Hematopoietic multipotent progenitor cell treated with erythropoietin and hydrocortisone succinate and interleukin-3 and kit ligand, for 15 days (in vitro differentiated cells): ENCODE results near the gene PAFAH1B1.
"Not testable (repeated sequence)": the region's sequence is repeated elsewhere in the genome, so short reads cannot be mapped to it uniquely, and the experiment has no call there.

Source experiments
- DNase-seq: peaks from one replicate; pipeline ENCODE4 v3.0.0-alpha.2; 2015; ENCODE audit warnings: low spot score

Gene PAFAH1B1

DNA sequence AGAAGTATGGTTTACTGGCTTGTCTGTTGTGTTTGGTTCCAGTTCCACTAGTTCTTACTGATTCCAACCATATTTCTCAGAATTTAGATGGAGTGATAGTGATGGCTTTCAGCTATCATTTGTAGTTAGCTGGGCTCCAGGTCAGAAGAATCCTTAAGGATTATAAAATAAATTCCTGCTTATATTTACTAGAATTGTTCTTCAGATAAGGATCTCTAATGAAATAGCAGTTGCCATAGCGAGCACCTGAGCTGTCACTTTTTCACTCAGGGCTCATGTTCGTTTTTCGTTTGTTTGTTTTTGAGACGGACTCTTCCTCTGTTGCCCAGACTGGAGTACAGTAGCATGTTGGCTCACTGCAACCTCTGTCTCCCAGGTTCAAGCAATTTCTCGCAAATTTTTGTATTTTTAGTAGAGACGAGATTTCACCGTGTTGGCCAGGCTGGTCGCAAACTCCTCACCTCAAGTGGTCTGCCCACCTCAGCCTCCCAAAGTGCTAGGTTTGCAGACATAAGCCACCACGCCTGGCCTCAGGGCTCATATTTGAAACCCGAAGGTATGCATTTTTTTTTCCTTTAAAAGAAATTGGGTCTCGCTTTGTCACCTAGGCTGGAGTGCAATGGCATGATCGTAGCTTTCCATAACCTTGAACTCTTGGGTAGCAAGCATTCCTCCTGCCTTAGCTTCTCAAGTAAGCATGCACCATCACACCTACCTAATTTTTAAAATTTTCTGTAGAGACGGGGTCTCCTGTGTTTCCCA is 42.9 kb downstream of the PAFAH1B1 start:
- DNase-seq: no peak

- no peak for DNase-seq
Observed at GRCh38 chr17:2637422-2637821, 44.0 kb downstream of the PAFAH1B1 start.

DNA sequence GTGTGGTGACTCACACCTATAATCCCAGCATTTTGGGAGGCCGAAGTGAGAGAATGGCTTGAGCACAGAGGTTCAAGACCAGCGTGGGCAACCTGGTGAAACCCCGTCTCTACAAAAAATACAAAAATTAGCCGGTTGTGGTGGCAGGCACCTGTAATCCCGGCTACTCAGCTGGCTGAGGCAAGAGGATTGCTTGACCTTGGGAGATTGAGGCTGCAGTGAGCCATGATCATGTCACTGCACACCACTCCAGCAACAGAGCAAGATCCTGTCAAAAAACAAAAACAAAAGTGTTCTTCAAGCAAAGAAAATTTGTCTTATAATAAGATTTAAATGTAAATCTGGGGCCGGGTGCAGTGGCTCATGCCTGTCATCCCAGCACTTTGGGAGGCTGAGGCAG is 51.5 kb downstream of the PAFAH1B1 start:
- no peak for DNase-seq

GRCh38 chr17:2647957-2648356 is 54.5 kb downstream of the PAFAH1B1 start:
- no peak for DNase-seq

DNA sequence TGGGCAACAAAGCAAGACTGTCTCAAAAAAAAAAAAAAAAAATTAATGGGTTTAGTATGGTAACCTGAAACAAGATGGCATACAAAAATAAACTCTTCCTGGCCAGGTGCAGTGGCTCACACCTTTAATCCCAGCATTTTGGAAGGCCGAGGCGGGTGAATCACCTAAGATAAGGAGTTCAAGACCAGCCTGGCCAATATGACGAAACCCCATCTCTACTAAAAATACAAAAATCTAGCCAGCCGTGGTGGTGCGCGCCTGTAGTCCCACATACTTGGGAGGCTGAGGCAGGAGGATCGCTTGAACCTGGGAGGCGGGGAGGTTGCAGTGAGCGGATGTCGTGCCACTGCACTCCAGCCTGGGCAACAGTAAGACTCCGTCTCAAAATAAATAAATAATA is 55.7 kb downstream of the PAFAH1B1 start:
- DNase-seq: no peak

DNA sequence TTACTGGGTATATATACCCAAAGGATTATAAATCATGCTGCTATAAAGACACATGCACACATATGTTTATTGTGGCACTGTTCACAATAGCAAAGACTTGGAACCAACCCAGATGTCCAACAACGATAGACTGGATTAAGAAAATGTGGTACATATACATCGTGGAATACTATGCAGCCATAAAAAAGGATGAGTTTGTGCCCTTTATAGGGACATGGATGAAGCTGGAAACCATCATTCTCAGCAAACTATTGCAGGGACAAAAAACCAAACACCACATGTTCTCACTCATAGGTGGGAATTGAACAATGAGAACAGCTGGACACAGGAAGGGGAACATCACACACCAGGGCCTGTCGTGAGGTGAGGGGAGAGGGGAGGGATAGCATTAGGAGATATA is 59.5 kb downstream of the PAFAH1B1 start:
- DNase-seq: not testable (repeated sequence)

GRCh38 chr17:2655546-2655945 is 62.1 kb downstream of the PAFAH1B1 start:
- no peak for DNase-seq

DNA sequence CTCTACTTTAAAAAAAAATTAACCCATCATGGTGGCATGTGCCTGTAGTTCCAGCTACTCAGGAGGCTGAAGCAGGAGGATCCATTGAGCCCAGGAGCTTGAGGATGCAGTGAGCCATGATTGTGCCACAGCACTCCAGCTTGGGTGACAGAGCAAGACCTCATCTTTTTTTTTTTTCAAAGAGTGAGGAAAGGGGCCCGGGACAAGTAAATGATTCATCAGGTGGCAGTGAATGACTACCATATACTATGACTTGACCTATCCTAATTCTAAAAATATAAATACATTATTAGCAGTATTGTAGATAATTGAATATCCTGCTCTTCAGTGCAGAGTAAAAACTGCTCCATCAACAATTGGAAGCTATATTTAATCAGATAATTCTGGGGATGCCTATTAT is 62.8 kb downstream of the PAFAH1B1 start:
- no peak for DNase-seq

DNA sequence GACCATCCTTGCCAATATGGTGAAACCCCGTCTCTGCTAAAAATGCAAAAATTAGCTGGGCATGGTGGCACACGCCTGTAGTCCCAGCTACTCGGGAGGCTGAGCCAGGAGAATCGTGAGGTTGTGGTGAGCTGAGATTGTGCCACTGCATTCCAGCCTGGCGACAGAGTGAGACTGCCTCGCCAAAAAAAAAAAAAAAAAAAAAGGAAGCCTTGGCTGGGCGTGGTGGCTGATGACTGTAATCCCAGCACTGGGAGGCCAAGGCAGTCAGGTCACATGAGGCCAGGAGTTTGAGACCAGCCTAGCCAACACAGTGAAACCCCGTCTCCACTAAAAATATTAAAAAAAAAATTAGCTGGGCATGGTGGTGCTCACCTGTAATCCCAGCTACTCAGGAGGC is 65.9 kb downstream of the PAFAH1B1 start:
- DNase-seq: not testable (repeated sequence)

GRCh38 chr17:2660410-2660809 is 67.0 kb downstream of the PAFAH1B1 start:
- not testable (repeated sequence) for DNase-seq

- no peak for DNase-seq
Observed at GRCh38 chr17:2672026-2672425, 78.6 kb downstream of the PAFAH1B1 start.

DNA sequence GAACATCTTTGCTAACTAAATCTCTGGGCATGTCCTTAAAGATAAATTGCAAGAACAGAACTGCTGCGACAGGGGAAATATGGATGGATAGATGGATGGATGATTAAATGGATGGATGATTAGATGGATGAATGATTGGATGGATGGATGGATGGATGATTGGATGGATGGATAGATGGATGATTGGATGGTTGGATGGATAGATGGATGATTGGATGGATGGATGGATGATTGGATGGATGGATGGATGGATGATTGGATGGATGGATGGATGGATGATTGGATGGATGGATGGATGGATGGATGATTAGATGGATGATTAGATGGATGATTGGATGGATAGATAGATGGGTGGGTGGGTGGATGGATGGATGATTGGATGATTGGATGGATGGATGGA is 85.8 kb downstream of the PAFAH1B1 start:
- DNase-seq: not testable (repeated sequence)

GRCh38 chr17:2680961-2681360 is 87.5 kb downstream of the PAFAH1B1 start:
- no peak for DNase-seq

GRCh38 chr17:2681650-2682049 is 88.2 kb downstream of the PAFAH1B1 start:
- no peak for DNase-seq

- DNase-seq: no peak
Observed at GRCh38 chr17:2682176-2682938, 88.9 kb downstream of the PAFAH1B1 start.

GRCh38 chr17:2683912-2684311 is 90.5 kb downstream of the PAFAH1B1 start:
- no peak for DNase-seq

DNA sequence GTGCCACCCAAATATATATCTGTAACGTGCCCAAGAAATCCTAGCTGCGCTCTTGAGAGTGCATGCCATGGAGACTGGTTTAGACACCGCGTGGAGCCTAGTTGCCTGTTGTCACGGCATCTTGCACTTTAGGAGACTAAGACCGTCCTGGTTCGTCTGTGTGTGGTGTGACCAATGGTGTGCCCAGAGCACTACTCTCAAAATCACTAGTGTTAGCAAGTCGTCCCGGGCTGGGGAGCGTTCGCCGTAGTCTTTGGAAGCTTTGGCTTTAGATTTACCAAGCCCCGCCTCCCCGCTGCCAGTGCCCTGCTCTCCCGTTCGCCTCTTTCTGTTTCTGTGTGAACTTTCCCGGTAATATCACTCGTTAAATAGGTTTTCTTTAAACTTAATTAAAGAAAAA is 91.1 kb downstream of the PAFAH1B1 start:
- DNase-seq: no peak

GRCh38 chr17:2685696-2686095 is 92.2 kb downstream of the PAFAH1B1 start:
- DNase-seq: no peak

GRCh38 chr17:2687074-2687418 is 93.6 kb downstream of the PAFAH1B1 start:
- no peak for DNase-seq

DNA sequence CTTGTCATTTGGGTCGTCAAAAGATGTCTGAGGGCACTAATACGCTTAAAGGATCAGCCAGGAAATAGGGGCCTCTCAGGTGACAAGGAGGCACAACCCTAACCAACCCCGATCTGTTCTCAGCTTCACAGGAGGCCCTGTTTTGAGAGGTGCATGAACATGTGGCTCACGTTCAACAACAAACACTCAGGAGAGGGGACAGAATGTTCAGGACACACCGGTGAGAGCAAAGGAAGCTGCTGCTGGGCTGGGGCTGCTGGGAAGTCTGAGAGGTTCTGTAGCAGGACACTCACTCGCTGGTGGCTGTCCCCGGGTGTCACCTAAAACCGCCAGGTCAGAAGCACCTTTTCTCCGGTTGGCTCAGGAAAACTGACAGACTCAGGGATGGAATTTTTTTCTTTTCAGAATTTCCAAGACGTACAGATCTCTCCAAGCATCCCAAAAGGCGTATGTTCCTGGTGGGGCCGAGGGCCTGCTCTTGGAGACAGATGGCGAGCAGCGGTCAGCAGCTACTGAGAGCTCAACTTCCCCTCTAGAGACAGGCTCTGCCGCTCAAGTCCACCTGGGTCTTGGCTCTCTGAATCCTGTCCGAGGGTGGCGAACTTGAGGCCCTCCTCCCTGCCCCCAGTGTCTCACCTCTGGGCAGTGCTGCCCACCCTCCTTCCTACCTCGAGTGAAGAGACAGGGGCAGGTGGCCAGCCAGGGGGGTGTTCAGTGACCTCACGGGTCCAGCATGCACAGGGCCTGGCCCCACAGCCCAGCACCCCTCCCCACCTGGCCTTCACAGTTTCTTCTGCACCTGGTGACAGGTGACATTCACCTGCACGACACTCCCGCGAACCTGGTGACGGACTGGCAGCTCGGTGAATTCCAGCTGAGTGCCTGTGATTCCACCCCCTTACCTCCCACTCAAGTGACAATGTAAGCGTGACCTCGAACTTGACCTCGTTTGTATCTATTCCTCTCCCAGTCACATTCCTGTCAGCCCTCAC is 95.2 kb downstream of the PAFAH1B1 start:
- no peak for DNase-seq

DNA sequence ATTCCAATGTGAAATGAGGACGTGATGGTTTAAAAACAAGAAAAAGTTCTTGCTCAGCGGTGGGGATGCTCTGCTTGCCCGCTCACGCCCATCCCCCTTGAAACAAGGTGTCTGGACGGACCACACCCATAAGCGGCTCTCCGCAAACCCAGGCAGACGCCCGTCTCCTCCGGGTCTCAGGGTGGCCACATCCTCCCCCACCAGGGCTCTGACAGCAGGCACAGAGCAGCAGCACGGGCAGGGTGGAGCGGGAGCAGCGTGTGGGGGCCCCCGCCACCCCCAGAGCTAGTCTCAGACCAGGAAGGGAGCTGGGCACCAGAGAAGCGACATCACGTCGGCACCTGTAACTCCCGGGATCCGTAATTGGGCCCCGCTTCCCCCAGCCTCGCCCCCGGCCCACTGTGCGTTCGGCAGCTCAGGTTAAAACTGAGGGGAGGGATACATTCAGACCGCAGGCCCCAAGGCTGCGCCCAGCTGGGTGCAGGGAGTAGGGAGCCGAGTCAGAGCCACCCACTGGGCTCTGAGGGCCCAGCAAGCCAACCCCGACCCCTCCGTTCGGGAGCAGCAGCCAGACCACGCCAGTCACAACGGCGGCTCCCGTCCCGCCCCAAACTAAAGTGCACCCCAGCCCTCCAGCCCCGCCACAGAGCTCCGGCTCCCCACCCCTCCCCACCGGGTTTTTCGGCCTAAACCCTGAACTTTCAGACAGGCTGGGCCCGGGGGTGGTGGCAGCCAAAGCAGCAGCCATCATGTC is 96.1 kb downstream of the PAFAH1B1 start:
- DNase-seq: no peak
